IPS-18a (cell line): ENCODE data around the gene ADARB2.

Source experiments
- H3K27ac ChIP-seq: one replicate; pipeline ENCODE4 v1.5.1; 2013; ENCODE audit warnings: low read length
- H3K27me3 ChIP-seq: one replicate; pipeline ENCODE4 v1.6.1; 2013; ENCODE audit warnings: mild to moderate bottlenecking, low read length; ENCODE audit not compliant: control insufficient read depth, insufficient read depth
- H3K36me3 ChIP-seq: one replicate; pipeline ENCODE4 v1.6.1; 2013; ENCODE audit warnings: low read depth, low read length; ENCODE audit not compliant: control insufficient read depth
- H3K4me1 ChIP-seq: one replicate; pipeline ENCODE4 v1.6.1; 2013; ENCODE audit warnings: low read depth, low read length; ENCODE audit not compliant: control insufficient read depth
- H3K4me3 ChIP-seq: one replicate; pipeline ENCODE4 v1.5.1; 2013; ENCODE audit warnings: low read length
- H3K9ac ChIP-seq: one replicate; pipeline ENCODE4 v1.6.1; 2013; ENCODE audit warnings: mild to moderate bottlenecking, low read length, moderate library complexity
- H3K9me3 ChIP-seq: one replicate; pipeline ENCODE4 v1.6.1; 2013; ENCODE audit warnings: low read depth, low read length; ENCODE audit not compliant: control insufficient read depth

ADARB2 gene

GRCh38 chr10:1152386-1153250 is 584.7 kb downstream of the ADARB2 start:
- no peaks in the 10 kb centered on the region for H3K27me3 ChIP-seq
- H3K4me3 ChIP-seq, result no peak overlapping the region
- H3K9me3 ChIP-seq, result no peaks in the 10 kb centered on the region
- no peak overlapping the region for H3K27ac ChIP-seq
- H3K36me3 ChIP-seq, result no peaks in the 10 kb centered on the region
- no peak overlapping the region for H3K9ac ChIP-seq
- H3K4me1 ChIP-seq, result no peaks in the 10 kb centered on the region

- H3K27ac ChIP-seq, result no peak overlapping the region
- H3K36me3 ChIP-seq, result no peaks in the 10 kb centered on the region
- no peak overlapping the region for H3K9ac ChIP-seq
- no peaks in the 10 kb centered on the region for H3K4me1 ChIP-seq
- H3K27me3 ChIP-seq, result no peaks in the 10 kb centered on the region
- H3K9me3 ChIP-seq, result no peaks in the 10 kb centered on the region
- H3K4me3 ChIP-seq, result no peak overlapping the region
Observed at GRCh38 chr10:1151076-1152033, 586.0 kb downstream of the ADARB2 start.

GRCh38 chr10:1150638-1150955 is 586.7 kb downstream of the ADARB2 start:
- no peak overlapping the region for H3K27ac ChIP-seq
- no peak overlapping the region for H3K4me3 ChIP-seq
- H3K9ac ChIP-seq, result no peak overlapping the region
- no peaks in the 10 kb centered on the region for H3K36me3 ChIP-seq
- no peaks in the 10 kb centered on the region for H3K4me1 ChIP-seq
- H3K9me3 ChIP-seq, result no peaks in the 10 kb centered on the region
- no peaks in the 10 kb centered on the region for H3K27me3 ChIP-seq

GRCh38 chr10:1149793-1150637 is 587.3 kb downstream of the ADARB2 start:
- no peak overlapping the region for H3K9ac ChIP-seq
- H3K4me1 ChIP-seq, result no peaks in the 10 kb centered on the region

GRCh38 chr10:1148855-1149605 is 588.3 kb downstream of the ADARB2 start:
- Histone ChIP-seq H3K9me3 (peaks cover 2% of the 10 kb centered on the region), H3K4me3 (no peak overlapping the region), H3K27me3 (no peaks in the 10 kb centered on the region), H3K27ac (no peak overlapping the region), H3K4me1 (no peaks in the 10 kb centered on the region), H3K36me3 (no peaks in the 10 kb centered on the region), H3K9ac (no peak overlapping the region)

More at GRCh38 chr10:1149793-1150637, 587.3 kb downstream of the ADARB2 start:
- Histone ChIP-seq H3K27ac (no peak overlapping the region), H3K27me3 (no peaks in the 10 kb centered on the region), H3K9me3 (peaks cover 2% of the 10 kb centered on the region), H3K4me3 (no peak overlapping the region), H3K36me3 (no peaks in the 10 kb centered on the region)

- peaks cover 2% of the 10 kb centered on the region for H3K9me3 ChIP-seq
- no peaks in the 10 kb centered on the region for H3K27me3 ChIP-seq
- no peak overlapping the region for H3K4me3 ChIP-seq
- no peaks in the 10 kb centered on the region for H3K36me3 ChIP-seq
- no peak overlapping the region for H3K9ac ChIP-seq
- H3K4me1 ChIP-seq, result no peaks in the 10 kb centered on the region
- H3K27ac ChIP-seq, result no peak overlapping the region
Observed at GRCh38 chr10:1147810-1148209, 589.5 kb downstream of the ADARB2 start.

GRCh38 chr10:1142596-1142995 is 594.7 kb downstream of the ADARB2 start:
- no peak overlapping the region for H3K4me3 ChIP-seq
- H3K9ac ChIP-seq, result no peak overlapping the region
- H3K27me3 ChIP-seq, result no peaks in the 10 kb centered on the region
- no peak overlapping the region for H3K27ac ChIP-seq
- H3K4me1 ChIP-seq, result no peaks in the 10 kb centered on the region
- no peaks in the 10 kb centered on the region for H3K36me3 ChIP-seq
- peaks cover 2% of the 10 kb centered on the region for H3K9me3 ChIP-seq

GRCh38 chr10:1141701-1142100 is 595.6 kb downstream of the ADARB2 start:
- H3K9ac ChIP-seq, result no peak overlapping the region
- no peak overlapping the region for H3K27ac ChIP-seq
- no peaks in the 10 kb centered on the region for H3K36me3 ChIP-seq
- H3K4me1 ChIP-seq, result no peaks in the 10 kb centered on the region
- no peaks in the 10 kb centered on the region for H3K27me3 ChIP-seq
- H3K4me3 ChIP-seq, result no peak overlapping the region
- peaks cover 2% of the 10 kb centered on the region for H3K9me3 ChIP-seq

- Histone ChIP-seq H3K36me3 (no peaks in the 10 kb centered on the region), H3K27ac (no peak overlapping the region), H3K9me3 (peaks cover 2% of the 10 kb centered on the region), H3K27me3 (no peaks in the 10 kb centered on the region), H3K4me1 (no peaks in the 10 kb centered on the region), H3K9ac (no peak overlapping the region), H3K4me3 (no peak overlapping the region)
Observed at GRCh38 chr10:1141261-1141660, 596.1 kb downstream of the ADARB2 start.

GRCh38 chr10:1138529-1138928 is 598.8 kb downstream of the ADARB2 start:
- H3K27ac ChIP-seq, result no peak overlapping the region
- H3K4me1 ChIP-seq, result no peaks in the 10 kb centered on the region
- H3K27me3 ChIP-seq, result no peaks in the 10 kb centered on the region
- H3K9me3 ChIP-seq, result no peaks in the 10 kb centered on the region
- H3K9ac ChIP-seq, result no peak overlapping the region
- no peaks in the 10 kb centered on the region for H3K36me3 ChIP-seq
- H3K4me3 ChIP-seq, result no peak overlapping the region
